ENCODE data around the gene FLAD1.

FLAD1 gene

DNA sequence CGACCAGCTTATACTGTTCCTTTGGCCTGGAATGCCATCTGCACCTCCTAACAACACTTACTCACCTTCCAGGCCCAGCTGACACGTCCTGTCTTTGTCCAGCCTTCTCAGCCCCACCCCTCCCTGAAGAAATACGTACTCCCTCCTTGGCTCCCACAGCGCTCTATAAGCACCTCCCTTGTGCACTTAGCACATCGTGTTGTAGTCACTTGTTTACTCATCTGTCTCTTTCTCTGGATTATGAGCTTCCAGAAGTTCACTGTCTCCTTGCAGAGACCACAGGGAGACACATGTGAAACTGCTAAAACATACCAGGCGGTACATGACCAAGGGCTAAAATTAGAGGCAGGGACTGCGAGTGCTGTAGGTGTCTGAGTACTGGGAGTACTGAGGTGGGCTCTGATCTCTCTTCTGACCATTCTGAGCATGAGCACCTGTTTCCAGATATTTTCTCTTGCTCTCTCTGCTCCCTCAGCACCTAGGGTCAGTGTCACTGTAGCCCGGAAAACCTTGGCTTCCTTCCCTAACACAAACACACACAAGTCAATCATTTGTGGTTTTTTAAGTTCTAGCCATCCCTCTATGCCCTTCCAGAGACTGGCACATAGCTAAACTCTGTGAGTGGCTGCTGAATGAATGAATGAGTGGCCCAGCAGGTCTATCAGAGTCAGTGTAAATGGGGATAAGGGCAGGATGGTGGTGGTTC is 55.6 kb downstream of the FLAD1 start:
- DNase-seq (ENCODE audit: low spot score), result no peak

DNA sequence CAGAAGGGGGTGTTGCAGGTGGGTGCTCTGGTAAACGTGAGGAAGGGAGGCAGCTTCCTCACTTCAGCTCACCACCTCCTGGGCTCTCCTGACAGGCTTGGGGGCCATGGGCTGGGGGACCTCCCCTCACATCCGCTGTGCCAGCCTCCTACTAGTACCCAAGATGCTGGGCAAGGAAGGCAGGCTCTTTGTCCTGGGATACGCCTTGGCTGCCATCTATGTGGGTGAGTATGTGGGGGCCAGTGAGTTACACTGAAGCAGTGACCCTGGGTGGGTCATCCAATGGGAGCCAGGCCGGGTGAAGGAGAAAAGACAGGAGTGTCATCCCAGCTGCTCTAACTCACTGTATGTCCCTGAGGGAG is 56.1 kb downstream of the FLAD1 start:
- no peak for DNase-seq (ENCODE audit: low spot score)

DNA sequence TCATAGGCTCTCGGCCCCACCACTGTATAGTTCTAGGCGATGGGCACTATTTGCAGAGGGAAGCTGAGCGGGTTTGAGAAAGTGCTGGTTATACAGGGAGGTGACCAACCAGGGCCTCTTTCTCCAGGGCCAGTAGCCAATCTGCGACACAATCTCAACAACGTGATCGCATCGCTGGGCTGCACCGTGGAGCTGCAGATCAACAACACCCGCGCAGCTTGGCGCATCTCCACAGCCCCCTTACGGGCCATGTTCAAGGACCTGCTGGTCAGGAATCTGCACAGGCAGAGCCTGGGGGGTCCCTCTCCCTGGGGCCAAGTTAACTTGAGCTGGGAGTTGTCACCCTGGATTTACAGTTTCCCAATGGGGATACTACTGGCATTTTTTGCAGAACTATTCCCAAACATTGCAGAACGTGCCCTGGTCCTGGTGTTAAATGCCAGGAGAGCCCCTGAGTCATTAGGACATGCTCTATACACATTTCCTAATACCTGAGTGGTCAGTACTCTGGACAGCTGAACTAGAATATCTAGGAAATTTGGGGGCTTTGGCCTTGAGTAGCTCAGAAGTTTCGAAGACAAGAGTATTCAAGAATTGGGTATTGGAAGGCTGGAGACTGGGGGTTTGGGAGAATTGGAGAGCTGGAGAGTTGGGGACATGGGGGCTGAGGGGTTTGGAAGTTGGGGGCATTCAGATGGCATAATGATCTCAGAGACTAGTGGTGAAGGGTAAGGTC is 57.4 kb downstream of the FLAD1 start:
- no peak for DNase-seq (ENCODE audit: low spot score)

Measured in AG08396 (cell line).